Panc1 (cell line): ENCODE data around the gene HOXB7. TPM values are rescaled to one million over a fixed set of nuclear protein-coding genes. Genes with fewer than 3 reads are reported as not detected.

ENCODE experiments used
- ATAC-seq: fragments of 200-7000 bp; cut with Tn5 transposase; 2 replicates; pipeline ENCODE4 v1.9.1; 2020; ENCODE audit warnings: mild to moderate bottlenecking, moderate library complexity
- BruUV-seq: library from RNA; stranded (reverse); fragments of 400-500 nt; replicated peaks from 2 replicates; lab custom pipeline; 2021; lab: Mats Ljungman, UMichigan
- CTCF ChIA-PET: fragments of 300-600 bp; sonication (Branson Sonifier 250); formaldehyde crosslinking; loops from one replicate; lab custom pipeline; 2022; ENCODE audit warnings: antibody characterized with exemption; lab: Charles Lee
- POLR2A ChIA-PET: fragments of 300-600 bp; sonication (Branson Sonifier 250); formaldehyde crosslinking; loops from one replicate; lab custom pipeline; 2022; ENCODE audit warnings: antibody characterized with exemption; lab: Charles Lee
- DNase-seq: peaks from one replicate; pipeline ENCODE4 v3.0.0-alpha.2; 2010; ENCODE audit warnings: low read depth, low spot score
- H3K27ac ChIP-seq: 2 replicates; pipeline ENCODE4 v1.5.1; 2011; ENCODE audit warnings: mild to moderate bottlenecking, low read length, inconsistent platforms
- H3K27me3 ChIP-seq: fragments of 200-500 bp; sonication (Bioruptor generic); 2 replicates; pipeline ENCODE4 v1.6.0; 2014; ENCODE audit warnings: low read length, inconsistent platforms; ENCODE audit not compliant: control insufficient read depth, insufficient read depth
- H3K36me3 ChIP-seq: fragments of 200-500 bp; sonication (Bioruptor generic); 2 replicates; pipeline ENCODE4 v1.5.1; 2014; ENCODE audit warnings: inconsistent platforms, mild to moderate bottlenecking, low read length, moderate library complexity; ENCODE audit not compliant: control insufficient read depth, insufficient read depth
- H3K4me1 ChIP-seq: 2 replicates; pipeline ENCODE4 v1.5.1; 2011; ENCODE audit warnings: inconsistent platforms, mild to moderate bottlenecking, low read length, moderate library complexity; ENCODE audit not compliant: control insufficient read depth, insufficient read depth
- H3K4me3 ChIP-seq, 2 experiments: 2 replicates each; pipeline ENCODE4 v1.5.1; 2011 to 2012; ENCODE audit warnings: low read depth in 2 of 2, low read length in 2 of 2, mild to moderate bottlenecking in 2 of 2, inconsistent platforms in 1 of 2, moderate library complexity in 1 of 2
- H3K9me3 ChIP-seq: fragments of 200-500 bp; sonication (Bioruptor generic); 2 replicates; pipeline ENCODE4 v1.5.1; 2014; ENCODE audit warnings: low read depth, mild to moderate bottlenecking, inconsistent platforms, low read length, moderate library complexity; ENCODE audit not compliant: control insufficient read depth, insufficient read depth
- POLR2AphosphoS5 ChIP-seq: IDR thresholded peaks from 2 replicates; pipeline ENCODE4 v1.6.1; 2012; ENCODE audit warnings: mild to moderate bottlenecking, low read depth, low read length, moderate library complexity
- SIN3A ChIP-seq: IDR thresholded peaks from 2 replicates; pipeline ENCODE4 v1.6.1; 2012; ENCODE audit warnings: low read depth, mild to moderate bottlenecking, low read length, moderate library complexity, borderline replicate concordance; ENCODE audit not compliant: insufficient read depth
- TCF7L2 ChIP-seq: IDR thresholded peaks from 2 replicates; pipeline ENCODE4 v1.6.1; 2011; ENCODE audit warnings: mild to moderate bottlenecking, low read depth, low read length, inconsistent platforms
- in situ Hi-C: cut with HindIII; loops from 2 replicates; pipeline ENCODE4 v1.10.0; 2016; ENCODE audit warnings: low sequenced_read_pairs, low pct_unique_long_range_greater_than_20kb
- intact Hi-C: fragments of 100-400 bp; cut with micrococcal nuclease; formaldehyde crosslinking; loops from one replicate; pipeline ENCODE4 v1.10.0; 2022; ENCODE audit not compliant: unreplicated experiment
- total RNA-seq: library from RNA; stranded (reverse); gene quantifications from one replicate; pipeline ENCODE4 v1.2.1, GENCODE V29; 2021; ENCODE audit not compliant: unreplicated experiment
- TF ChIP-seq, protein P1 (sequence below), 2 experiments: IDR thresholded peaks; 2 replicates each; pipeline ENCODE4 v1.6.1; 2011 to 2012; ENCODE audit warnings: low read depth in 2 of 2, control low read depth in 1 of 2, low read length in 1 of 2, mild to moderate bottlenecking in 1 of 2, moderate library complexity in 1 of 2; ENCODE audit not compliant: insufficient read depth in 1 of 2
- TF ChIP-seq, protein P2 (sequence below): fragments of 450-650 bp; IDR thresholded peaks from 2 replicates; pipeline ENCODE4 v1.5.1; 2017; ENCODE audit warnings: mild to moderate bottlenecking

HOXB7 gene
- total RNA-seq, 1 experiment from 2014 or later: 44.0 TPM

DNA sequence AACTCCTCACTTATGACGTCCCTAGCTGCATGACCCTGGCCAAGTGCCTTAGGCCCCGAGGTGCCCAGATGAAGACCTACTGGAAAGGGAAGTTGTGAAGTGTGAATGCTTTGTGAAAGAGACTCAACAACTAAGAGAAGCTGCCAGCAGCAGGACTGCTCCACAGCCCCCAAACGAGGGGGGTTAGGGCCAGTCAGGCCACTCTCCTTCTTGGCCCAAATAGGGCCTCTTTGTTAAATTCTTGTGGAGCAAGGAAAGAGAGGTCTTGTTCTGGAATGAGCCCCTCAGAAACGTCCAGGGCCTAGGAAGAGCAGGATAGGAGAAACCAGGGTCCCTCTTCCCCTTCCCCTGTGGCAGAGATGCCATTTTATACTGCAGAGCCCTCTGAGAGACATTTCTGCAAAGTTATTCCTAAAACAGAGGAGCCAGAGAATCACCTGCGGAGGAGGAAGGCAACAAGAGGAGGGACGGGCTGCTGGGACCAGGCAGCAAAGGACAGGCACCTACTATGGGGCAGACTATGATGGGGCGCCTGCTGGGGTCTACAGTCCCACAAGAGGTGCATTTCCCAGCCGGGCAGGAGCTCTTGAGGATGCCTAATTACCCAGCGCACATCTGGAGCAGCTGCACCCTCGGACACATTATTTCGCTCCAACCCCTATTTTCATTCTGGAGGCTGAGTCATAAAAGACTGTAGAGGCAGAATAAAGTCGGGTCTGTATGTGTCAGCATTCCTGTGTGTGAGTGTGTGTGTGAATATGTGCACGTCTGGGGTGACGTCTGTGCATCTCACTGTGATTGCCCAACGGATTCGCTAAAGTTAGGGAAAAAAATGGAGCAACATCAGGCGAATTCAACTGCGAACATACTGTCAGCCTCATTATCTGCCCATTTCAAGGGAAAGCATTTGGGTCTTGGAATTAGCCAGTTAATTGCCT, 26.8 kb upstream of the HOXB7 start:
- no peaks in the 10 kb centered on the region for H3K27me3 ChIP-seq
- no TSS peak for BruUV-seq
- no peak overlapping the region; the same call in 1 of the 2 replicates for H3K27ac ChIP-seq
- TF ChIP-seq SIN3A: no peak
- TF ChIP-seq, protein P1, sequence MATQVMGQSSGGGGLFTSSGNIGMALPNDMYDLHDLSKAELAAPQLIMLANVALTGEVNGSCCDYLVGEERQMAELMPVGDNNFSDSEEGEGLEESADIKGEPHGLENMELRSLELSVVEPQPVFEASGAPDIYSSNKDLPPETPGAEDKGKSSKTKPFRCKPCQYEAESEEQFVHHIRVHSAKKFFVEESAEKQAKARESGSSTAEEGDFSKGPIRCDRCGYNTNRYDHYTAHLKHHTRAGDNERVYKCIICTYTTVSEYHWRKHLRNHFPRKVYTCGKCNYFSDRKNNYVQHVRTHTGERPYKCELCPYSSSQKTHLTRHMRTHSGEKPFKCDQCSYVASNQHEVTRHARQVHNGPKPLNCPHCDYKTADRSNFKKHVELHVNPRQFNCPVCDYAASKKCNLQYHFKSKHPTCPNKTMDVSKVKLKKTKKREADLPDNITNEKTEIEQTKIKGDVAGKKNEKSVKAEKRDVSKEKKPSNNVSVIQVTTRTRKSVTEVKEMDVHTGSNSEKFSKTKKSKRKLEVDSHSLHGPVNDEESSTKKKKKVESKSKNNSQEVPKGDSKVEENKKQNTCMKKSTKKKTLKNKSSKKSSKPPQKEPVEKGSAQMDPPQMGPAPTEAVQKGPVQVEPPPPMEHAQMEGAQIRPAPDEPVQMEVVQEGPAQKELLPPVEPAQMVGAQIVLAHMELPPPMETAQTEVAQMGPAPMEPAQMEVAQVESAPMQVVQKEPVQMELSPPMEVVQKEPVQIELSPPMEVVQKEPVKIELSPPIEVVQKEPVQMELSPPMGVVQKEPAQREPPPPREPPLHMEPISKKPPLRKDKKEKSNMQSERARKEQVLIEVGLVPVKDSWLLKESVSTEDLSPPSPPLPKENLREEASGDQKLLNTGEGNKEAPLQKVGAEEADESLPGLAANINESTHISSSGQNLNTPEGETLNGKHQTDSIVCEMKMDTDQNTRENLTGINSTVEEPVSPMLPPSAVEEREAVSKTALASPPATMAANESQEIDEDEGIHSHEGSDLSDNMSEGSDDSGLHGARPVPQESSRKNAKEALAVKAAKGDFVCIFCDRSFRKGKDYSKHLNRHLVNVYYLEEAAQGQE (IDR thresholded peaks at IDR 0.05; ENCODE audit: insufficient read depth in 1 of 2, low read depth in 2 of 2, low read length in 1 of 2): no peak
- TF ChIP-seq TCF7L2: no peak
- TF ChIP-seq, protein P2, sequence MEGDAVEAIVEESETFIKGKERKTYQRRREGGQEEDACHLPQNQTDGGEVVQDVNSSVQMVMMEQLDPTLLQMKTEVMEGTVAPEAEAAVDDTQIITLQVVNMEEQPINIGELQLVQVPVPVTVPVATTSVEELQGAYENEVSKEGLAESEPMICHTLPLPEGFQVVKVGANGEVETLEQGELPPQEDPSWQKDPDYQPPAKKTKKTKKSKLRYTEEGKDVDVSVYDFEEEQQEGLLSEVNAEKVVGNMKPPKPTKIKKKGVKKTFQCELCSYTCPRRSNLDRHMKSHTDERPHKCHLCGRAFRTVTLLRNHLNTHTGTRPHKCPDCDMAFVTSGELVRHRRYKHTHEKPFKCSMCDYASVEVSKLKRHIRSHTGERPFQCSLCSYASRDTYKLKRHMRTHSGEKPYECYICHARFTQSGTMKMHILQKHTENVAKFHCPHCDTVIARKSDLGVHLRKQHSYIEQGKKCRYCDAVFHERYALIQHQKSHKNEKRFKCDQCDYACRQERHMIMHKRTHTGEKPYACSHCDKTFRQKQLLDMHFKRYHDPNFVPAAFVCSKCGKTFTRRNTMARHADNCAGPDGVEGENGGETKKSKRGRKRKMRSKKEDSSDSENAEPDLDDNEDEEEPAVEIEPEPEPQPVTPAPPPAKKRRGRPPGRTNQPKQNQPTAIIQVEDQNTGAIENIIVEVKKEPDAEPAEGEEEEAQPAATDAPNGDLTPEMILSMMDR: no peak
- TF ChIP-seq POLR2AphosphoS5: no peak
- peaks cover 31% of the 10 kb centered on the region for H3K4me1 ChIP-seq
- ChIA-PET CTCF (interaction anchor here (0.5 to 1.4 kb wide), 4 partner anchors 14 to 255 kb away, joined by 3 to 5 read pairs (median 4); partner anchors contain the start of gene ATP5MC1), POLR2A (interaction anchor here (1.5 kb wide), 1 partner anchor 11 kb away, joined by 27 read pairs; the partner anchor contains the start of gene HOXB9)
- H3K4me3 ChIP-seq: no peak overlapping the region
- DNase-seq (no peak), ATAC-seq (0 out of 2 replicates have a peak, but pooled peaks have one; percentile 5)
- no peaks in the 10 kb centered on the region for H3K9me3 ChIP-seq
- H3K36me3 ChIP-seq: peaks cover 9% of the 10 kb centered on the region; the same call in 1 of the 2 replicates
- intact Hi-C loops (no loop called here), in situ Hi-C loops (no loop called here)

DNA sequence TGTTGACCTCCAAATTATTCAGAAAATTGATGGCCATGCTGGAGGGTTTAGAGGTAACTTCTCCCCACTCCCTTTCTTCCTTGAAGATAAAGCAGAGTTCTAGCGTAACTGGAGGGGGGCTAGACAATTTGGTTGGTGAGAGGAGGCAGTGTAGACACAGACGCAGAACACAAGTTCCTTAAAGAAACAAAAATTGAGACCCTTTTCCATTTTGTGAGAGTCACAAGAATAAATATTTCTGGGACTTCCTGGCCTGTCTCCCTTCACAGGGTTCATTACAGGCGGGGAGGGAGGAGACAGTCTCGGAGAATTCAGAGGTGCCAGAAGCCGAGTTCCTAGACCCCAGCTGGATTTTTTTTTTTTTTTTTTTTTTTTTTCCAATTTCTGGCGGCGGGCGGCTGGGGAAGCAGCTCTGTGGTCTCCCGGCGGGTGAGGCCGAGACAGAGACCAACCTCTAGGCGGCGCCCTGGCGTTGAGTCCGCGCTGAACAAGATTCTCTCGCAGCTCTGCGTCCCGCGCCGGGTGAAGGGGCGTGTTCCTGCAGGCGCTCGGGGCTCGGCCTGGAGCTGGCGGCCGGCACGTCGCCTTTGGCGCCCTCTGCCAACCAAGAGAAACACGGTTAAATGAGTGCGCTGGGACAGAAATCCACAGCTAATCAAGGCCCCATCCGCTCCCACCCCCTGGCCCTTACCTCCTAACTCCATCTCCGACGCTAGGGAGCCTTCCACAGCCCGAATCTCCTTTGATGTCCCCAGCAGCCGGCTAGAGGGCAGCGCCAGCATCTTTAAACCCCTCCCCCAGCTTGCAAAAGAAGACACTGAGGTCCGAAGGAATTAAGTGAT, 25.6 kb upstream of the HOXB7 start:
- POLR2A ChIA-PET: interaction anchor here (0.6 to 1.5 kb wide), 3 partner anchors 10 to 29 kb away, joined by 3 to 27 read pairs (median 26); partner anchors contain the start of gene HOXB9
- ATAC-seq (peak; percentile 54), DNase-seq (no peak)
- in situ Hi-C loops: no loop called here
- BruUV-seq: no TSS peak
- H3K27ac ChIP-seq: no peak overlapping the region; the same call in 1 of the 2 replicates
- peaks cover 9% of the 10 kb centered on the region; the same call in 1 of the 2 replicates for H3K36me3 ChIP-seq
- H3K9me3 ChIP-seq: no peaks in the 10 kb centered on the region
- no peak overlapping the region for H3K4me3 ChIP-seq
- H3K4me1 ChIP-seq: peaks cover 33% of the 10 kb centered on the region
- CTCF ChIA-PET: interaction anchor here (0.6 to 1.4 kb wide), 10 partner anchors 10 to 723 kb away, joined by 3 to 11 read pairs (median 4); partner anchors contain the start of genes ATP5MC1 and HOXB9
- intact Hi-C loops: no loop called here
- H3K27me3 ChIP-seq: no peaks in the 10 kb centered on the region
- TF ChIP-seq, protein P2: peak; percentile 93; the same call in 1 of the 2 replicates
- TF ChIP-seq TCF7L2: peak; percentile 73
- TF ChIP-seq POLR2AphosphoS5: no peak
- no peak for TF ChIP-seq SIN3A
- TF ChIP-seq, protein P1 (IDR thresholded peaks at IDR 0.05; ENCODE audit: insufficient read depth in 1 of 2, low read depth in 2 of 2, low read length in 1 of 2): no peak
